Measurements from ENCODE around the gene PDE4B. TPM values are rescaled to one million over a fixed set of nuclear protein-coding genes. Genes with fewer than 3 reads are reported as not detected.
A peak's percentile ranks its signal among the peaks of the same experiment; 100 is the strongest.

Gene PDE4B
- total RNA-seq, 1 donor: 51.0 TPM

DNA sequence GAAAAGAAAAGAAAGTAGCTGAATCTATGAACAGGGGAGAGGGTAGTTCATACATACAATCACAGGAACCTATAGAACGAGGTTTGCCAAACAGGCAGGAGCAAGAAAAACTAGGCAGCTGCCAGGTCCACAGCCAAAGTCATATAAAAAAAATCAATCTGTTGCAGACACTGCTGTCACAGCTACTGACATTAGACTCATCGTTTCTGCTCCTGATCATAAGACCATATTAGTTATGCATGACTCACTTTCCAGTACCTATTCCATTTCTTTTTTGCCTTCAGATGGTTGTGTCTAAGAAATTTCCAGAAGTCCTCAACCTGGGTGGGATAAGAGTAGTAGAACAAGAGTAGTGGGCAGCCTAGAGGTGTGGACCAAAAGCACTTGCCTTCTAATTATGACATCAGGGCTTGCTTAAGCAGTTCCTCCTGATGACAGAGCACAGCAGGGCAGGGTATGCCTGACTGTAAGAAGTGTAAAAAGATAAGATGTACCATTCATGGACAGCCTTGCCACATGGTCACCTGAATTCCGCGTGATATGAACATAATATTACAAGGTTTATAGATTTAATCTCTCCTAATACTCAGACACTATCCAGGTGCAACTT, 418.0 kb downstream of the PDE4B start:
- no peak overlapping the region for H3K4me3 ChIP-seq (ENCODE audit: low read depth, low read length)
- no peak for DNase-seq (ENCODE audit: low read depth)

DNA sequence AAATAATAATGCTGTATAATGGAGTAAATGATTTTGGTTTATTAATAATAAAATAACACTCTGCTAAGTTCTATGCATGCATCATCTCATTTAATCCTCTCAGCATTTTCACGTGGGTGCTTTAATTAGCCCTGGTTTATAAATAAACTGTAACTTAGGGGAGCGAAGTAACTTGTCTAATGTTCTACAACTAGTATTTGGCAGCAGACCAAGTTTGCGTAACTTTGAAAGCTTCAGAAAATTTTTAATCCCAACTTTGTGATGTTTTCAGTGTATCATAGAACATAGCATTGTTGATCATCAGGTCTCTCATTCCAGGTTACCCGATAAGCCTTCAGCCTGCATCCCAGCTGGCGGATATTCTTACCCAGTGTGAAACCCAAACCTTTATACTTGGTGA, 418.8 kb downstream of the PDE4B start:
- no peak overlapping the region for H3K4me3 ChIP-seq (ENCODE audit: low read depth, low read length)
- no peak for DNase-seq (ENCODE audit: low read depth)
- TF ChIP-seq, protein P1, sequence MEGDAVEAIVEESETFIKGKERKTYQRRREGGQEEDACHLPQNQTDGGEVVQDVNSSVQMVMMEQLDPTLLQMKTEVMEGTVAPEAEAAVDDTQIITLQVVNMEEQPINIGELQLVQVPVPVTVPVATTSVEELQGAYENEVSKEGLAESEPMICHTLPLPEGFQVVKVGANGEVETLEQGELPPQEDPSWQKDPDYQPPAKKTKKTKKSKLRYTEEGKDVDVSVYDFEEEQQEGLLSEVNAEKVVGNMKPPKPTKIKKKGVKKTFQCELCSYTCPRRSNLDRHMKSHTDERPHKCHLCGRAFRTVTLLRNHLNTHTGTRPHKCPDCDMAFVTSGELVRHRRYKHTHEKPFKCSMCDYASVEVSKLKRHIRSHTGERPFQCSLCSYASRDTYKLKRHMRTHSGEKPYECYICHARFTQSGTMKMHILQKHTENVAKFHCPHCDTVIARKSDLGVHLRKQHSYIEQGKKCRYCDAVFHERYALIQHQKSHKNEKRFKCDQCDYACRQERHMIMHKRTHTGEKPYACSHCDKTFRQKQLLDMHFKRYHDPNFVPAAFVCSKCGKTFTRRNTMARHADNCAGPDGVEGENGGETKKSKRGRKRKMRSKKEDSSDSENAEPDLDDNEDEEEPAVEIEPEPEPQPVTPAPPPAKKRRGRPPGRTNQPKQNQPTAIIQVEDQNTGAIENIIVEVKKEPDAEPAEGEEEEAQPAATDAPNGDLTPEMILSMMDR (IDR thresholded peaks at IDR 0.05; ENCODE audit: insufficient read depth, low read depth, low read length): no peak

More for the DNA sequence above, 418.0 kb downstream of the PDE4B start:
- TF ChIP-seq, protein P1 (IDR thresholded peaks at IDR 0.05; ENCODE audit: insufficient read depth, low read depth, low read length): no peak

DNA sequence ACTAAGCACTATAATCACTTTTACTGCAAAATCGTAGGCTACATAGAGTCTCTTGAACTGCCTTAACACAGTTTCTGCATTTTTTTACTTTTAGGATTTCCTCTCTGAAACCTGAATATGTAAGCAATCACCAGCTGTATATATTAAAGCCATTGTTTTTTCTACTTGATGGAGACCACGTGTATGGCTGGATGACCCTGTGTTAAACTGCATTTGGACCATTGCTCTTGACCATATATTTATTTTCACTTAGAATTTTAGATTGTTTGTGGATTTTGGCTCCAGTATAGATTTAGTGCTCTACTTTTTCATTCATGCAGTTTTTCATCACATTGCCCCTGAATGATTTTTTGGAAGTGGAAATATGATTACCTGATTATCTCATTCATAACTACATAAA, 420.8 kb downstream of the PDE4B start:
- DNase-seq (ENCODE audit: low read depth): no peak
- H3K4me3 ChIP-seq (ENCODE audit: low read depth, low read length): no peak overlapping the region
- TF ChIP-seq, protein P1 (IDR thresholded peaks at IDR 0.05; ENCODE audit: insufficient read depth, low read depth, low read length): no peak

DNA sequence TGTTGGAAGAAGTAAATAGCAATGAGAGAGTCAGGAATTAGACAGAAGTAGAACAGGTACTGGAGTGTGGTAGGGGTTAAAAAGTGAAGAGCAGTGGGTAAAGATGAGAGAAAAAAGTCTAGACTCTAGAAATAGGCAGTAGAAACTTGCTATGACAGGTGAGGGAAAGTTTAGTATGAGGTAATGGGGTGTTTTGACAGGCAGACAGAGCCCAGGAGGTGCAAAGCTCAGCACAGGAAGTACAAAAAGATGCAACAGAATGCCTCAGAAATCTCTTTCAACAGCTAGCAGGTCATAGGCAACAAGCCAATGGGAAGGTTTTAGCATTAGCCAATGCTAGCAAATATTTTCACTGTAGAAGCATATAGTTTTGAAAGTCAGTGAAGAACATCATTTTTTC, 422.2 kb downstream of the PDE4B start:
- peak; percentile 53 for DNase-seq (ENCODE audit: low read depth)
- H3K4me3 ChIP-seq (ENCODE audit: low read depth, low read length): no peak overlapping the region
- TF ChIP-seq, protein P1 (IDR thresholded peaks at IDR 0.05; ENCODE audit: insufficient read depth, low read depth, low read length): no peak

DNA sequence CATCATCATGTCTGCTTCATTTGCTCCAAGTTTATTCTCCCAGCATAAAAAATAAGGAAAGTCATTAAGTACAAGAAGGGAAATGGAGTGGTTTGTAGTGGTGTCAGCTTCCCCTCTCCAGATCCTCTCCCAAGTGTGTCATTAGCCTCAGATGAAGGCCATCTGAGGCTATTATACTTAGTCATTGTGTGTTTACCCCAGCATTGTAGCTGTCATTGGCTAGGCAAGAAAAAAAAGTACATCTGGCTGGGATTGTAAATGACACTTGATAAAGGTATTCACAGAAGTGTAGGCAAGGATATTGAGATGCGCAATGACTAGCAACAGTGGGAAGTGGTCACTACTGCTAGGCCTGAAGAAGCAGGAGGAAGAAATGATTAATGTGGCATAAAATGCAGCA, 424.3 kb downstream of the PDE4B start:
- H3K4me3 ChIP-seq (ENCODE audit: low read depth, low read length): no peak overlapping the region
- TF ChIP-seq, protein P1 (IDR thresholded peaks at IDR 0.05; ENCODE audit: insufficient read depth, low read depth, low read length): no peak
- peak; percentile 65 for DNase-seq (ENCODE audit: low read depth)

DNA sequence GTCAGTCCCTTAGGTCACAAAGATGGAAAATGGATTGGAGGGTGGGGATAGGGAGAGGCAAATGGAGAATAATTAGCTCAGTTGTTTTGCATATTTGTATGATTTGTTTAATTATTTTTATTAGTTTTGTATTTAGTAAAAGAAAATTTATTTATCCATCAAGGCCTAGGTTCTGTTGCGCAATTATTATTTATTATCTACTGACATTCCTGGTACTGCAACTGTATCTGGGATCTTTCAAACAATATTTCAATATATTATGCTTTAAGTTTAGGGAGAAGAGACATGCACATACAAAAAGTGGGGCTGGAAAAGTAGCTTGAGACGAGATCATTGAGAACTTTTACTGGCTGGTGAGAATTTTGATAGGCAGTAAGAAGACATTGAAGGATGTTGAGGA, 424.9 kb downstream of the PDE4B start:
- no peak overlapping the region for H3K4me3 ChIP-seq (ENCODE audit: low read depth, low read length)
- TF ChIP-seq, protein P1 (IDR thresholded peaks at IDR 0.05; ENCODE audit: insufficient read depth, low read depth, low read length): no peak
- no peak for DNase-seq (ENCODE audit: low read depth)

DNA sequence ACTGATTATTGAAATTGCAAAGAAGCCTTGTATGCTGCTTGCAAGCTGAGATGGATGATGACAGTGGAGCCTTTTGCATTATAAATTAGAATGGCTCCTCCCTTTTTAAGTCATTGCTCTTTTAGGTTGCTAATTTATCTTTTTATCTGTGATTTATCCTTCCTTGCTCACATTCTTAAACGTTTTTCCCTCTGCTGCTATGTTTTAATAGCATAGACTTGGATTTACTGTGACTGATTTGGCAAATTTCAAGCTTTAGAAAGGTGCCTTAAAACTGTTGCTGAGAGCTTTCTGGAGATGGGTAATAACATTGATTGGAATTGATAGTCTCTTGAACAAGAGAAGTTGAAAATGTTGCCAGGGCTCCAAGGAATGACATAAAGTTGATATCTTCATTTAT, 427.8 kb downstream of the PDE4B start:
- TF ChIP-seq, protein P1 (IDR thresholded peaks at IDR 0.05; ENCODE audit: insufficient read depth, low read depth, low read length): no peak
- no peak overlapping the region for H3K4me3 ChIP-seq (ENCODE audit: low read depth, low read length)
- DNase-seq (ENCODE audit: low read depth): no peak

All from fibroblast of villous mesenchyme (primary cell).